GM10266 (cell line): ENCODE data around the gene XCL1.

Experiments
- DNase-seq: peaks from one replicate; pipeline ENCODE4 v3.0.0; 2012; ENCODE audit errors: extremely low spot score
- CTCF ChIP-seq: IDR thresholded peaks from 2 replicates; pipeline ENCODE4 v1.5.1; 2012; ENCODE audit warnings: mild to moderate bottlenecking, low read depth; ENCODE audit not compliant: control insufficient read depth, insufficient read depth; ENCODE audit errors: missing control alignments

The XCL1 gene

GRCh38 chr1:168601051-168601450, 24.6 kb downstream of the XCL1 start:
- no peak for TF ChIP-seq CTCF
- DNase-seq: no peak

- TF ChIP-seq CTCF: peak; percentile 84
- peak; percentile 56 for DNase-seq
These were observed 27.2 kb downstream of the XCL1 start for GRCh38 chr1:168603501-168604110.

- no peak for DNase-seq
- no peak for TF ChIP-seq CTCF
These were observed 29.0 kb downstream of the XCL1 start for GRCh38 chr1:168605443-168605842.

- DNase-seq: no peak
- TF ChIP-seq CTCF: no peak
These were observed 29.7 kb downstream of the XCL1 start for GRCh38 chr1:168606096-168606495.

- DNase-seq: no peak
- no peak for TF ChIP-seq CTCF
These were observed 31.5 kb downstream of the XCL1 start for GRCh38 chr1:168607872-168608428.

GRCh38 chr1:168608796-168609715, 32.7 kb downstream of the XCL1 start:
- no peak for TF ChIP-seq CTCF
- no peak for DNase-seq
